ENCODE results near the gene RPL10. TPM values are rescaled to one million over a fixed set of nuclear protein-coding genes. Genes with fewer than 3 reads are reported as not detected.

Gene RPL10
- total RNA-seq = 1,000 to 10,000 TPM; 2,150 to 7,554 (median 4,519) TPM

DNA sequence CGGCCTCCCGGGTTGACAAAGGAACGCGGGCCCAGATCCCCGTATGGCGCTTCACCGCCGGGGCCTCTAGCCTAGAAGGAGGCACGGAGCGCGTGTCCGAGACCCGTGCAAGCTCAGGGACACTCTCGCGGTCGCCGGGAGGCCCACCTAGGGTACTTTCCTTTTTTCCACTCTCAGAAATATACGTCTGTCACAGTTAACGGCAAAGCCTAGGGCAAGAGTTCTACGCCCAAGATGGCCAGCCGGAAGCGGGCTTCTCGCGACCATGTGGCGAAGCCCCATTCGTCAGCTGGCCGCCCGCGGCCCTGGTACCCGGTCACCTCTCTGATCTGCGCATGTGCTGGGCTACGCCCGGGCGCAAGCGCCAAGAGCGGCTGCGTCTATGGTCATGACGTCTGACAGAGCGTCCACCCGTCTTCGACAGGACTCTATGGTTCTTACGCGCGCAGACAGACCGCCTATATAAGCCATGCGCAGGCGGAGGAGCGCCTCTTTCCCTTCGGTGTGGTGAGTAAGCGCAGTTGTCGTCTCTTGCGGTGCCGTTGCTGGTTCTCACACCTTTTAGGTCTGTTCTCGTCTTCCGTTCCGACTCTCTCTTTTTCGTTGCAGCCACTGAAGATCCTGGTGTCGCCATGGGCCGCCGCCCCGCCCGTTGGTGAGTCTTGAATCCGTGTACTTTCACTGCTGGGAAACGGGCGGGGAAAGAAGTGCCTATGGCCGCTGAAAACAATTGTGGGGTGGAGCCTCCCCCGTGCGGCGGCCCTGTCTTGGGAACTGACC, at the start of gene RPL10:
Gene RPL10, plus strand, starts transcription at position 490 of the 780 bp plus-strand sequence. Its CDS starts 143 bp downstream, at position 633.
- intact Hi-C loops (cut with DNase I) = loop anchor here (5.0 kb wide), 1 partner anchor 61 kb away; no protein-coding TSS in a partner anchor
- H3K27me3 ChIP-seq = no peaks in the 10 kb centered on the region
- 39% methylated on average over 55 of the region's 69 CpGs for WGBS

DNA sequence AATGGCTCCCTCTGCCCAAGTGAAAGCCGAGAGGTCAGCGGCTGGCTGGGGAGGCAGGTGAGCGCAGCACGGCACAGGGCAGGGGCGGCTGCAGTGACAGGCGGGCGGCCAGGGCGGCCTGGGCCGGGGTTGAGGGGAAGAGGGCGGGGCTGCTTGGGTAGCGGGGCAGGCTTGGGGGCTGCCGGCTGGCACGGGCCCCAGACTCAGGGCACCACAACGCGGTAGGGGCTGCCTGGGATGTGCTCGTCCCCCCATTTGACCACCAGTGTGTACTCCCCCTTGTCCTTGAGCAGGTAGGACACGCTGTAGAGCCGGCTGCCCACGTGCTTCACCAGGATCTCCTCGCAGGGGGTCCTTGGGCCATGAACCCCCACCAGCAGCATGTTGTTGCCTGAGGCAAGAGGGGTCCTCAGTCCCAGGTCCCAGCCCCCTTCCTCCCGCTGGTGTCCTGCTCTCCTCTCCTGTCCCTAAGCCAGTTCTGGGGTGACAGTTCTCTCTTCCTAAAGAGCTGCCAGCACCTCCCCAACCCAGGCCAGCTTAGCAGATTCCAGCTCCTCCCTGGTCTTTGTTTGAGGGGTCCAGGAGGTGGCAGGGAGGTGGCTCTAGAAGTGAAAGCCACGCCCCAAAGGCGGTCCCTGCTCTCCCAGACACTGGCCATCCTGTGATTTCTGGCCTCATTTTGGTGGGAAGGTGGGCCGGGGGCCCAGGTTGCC, 49.4 kb upstream of the RPL10 start:
- 89% methylated on average over 10 of the region's 24 CpGs for WGBS

More for the DNA sequence above, at the start of gene RPL10:
- Histone ChIP-seq H3K4me3 (peak within 1 kb of the TSS; percentile 63 to 76 (median 66)), H3K9me3 (no peaks in the 10 kb centered on the region), H3K27ac (replicated peaks in 1 of 4) (peak within 1 kb of the TSS; percentile 90 to 98 (median 95)), H3K4me1 (peaks cover 7 to 32% (median 22%) of the 10 kb centered on the region in 4 donors), H3K36me3 (peaks cover 9 to 29% (median 24%) of the 10 kb centered on the region in 4 donors)
- peak; percentile 94 for TF ChIP-seq POLR2A (IDR thresholded peaks at IDR 0.05; ENCODE audit: low read depth)
- TF ChIP-seq, protein P1, sequence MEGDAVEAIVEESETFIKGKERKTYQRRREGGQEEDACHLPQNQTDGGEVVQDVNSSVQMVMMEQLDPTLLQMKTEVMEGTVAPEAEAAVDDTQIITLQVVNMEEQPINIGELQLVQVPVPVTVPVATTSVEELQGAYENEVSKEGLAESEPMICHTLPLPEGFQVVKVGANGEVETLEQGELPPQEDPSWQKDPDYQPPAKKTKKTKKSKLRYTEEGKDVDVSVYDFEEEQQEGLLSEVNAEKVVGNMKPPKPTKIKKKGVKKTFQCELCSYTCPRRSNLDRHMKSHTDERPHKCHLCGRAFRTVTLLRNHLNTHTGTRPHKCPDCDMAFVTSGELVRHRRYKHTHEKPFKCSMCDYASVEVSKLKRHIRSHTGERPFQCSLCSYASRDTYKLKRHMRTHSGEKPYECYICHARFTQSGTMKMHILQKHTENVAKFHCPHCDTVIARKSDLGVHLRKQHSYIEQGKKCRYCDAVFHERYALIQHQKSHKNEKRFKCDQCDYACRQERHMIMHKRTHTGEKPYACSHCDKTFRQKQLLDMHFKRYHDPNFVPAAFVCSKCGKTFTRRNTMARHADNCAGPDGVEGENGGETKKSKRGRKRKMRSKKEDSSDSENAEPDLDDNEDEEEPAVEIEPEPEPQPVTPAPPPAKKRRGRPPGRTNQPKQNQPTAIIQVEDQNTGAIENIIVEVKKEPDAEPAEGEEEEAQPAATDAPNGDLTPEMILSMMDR (IDR thresholded peaks at IDR 0.05) = no peak
- TF ChIP-seq POLR2AphosphoS5 (IDR thresholded peaks at IDR 0.05) = peak; percentile 95 to 99
- DNase-seq (ENCODE audit: extremely low spot score) = peak; percentile 98

DNA sequence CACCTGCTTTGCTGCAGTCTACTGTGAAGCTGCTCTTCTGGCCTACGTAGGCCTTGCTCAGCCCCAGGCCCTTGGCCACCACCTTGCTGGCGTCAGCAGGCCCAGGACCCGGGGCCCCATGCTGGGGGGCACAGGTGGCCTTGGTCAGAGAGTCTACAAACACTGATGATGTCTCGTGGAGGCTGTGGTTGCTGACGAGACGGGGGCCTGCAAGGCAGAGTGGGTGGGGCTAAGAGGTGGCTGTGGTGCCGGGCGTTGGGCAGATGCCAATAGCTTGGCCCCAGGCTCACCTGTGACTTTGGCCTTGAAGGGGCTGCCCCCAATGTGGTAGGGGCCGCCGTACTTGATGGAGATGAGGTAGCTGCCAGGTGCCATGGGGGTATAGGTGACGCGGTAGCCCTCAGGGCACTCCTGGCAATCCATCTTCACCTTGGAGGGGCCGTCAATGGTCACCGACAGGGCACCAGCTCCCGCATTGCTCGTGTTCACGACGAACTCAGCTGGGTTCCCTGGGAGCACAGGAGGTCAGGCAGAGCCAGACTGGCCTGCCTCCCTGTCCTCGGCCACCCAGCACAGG, 48.7 kb upstream of the RPL10 start:
- no peaks in the 10 kb centered on the region for H3K9me3 ChIP-seq
- DNase-seq (ENCODE audit: extremely low spot score) = no peak
- H3K4me1 ChIP-seq = peaks cover 0 to 25% (median 4%) of the 10 kb centered on the region in 4 donors
- no peaks in the 10 kb centered on the region for H3K27me3 ChIP-seq
- 65% methylated on average over 8 of the region's 19 CpGs for WGBS
- no peak overlapping the region for H3K4me3 ChIP-seq
- peaks cover 46 to 64% (median 61%) of the 10 kb centered on the region in 4 donors for H3K36me3 ChIP-seq
- H3K27ac ChIP-seq (replicated peaks in 1 of 4) = peak overlapping the region; percentile 48 to 97 (median 96)
- TF ChIP-seq, protein P1 (IDR thresholded peaks at IDR 0.05) = no peak
- TF ChIP-seq POLR2AphosphoS5 (IDR thresholded peaks at IDR 0.05) (peak; percentile 33 to 75), POLR2A (IDR thresholded peaks at IDR 0.05; ENCODE audit: low read depth) (no peak)
- intact Hi-C loops (cut with DNase I) = no loop called here

More for the DNA sequence above, 49.4 kb upstream of the RPL10 start:
- no peaks in the 10 kb centered on the region for H3K27me3 ChIP-seq
- no peak overlapping the region for H3K4me3 ChIP-seq
- intact Hi-C loops (cut with DNase I) = no loop called here
- peaks cover 0 to 23% (median 4%) of the 10 kb centered on the region in 4 donors for H3K4me1 ChIP-seq
- no peak for DNase-seq (ENCODE audit: extremely low spot score)
- H3K36me3 ChIP-seq = peaks cover 44 to 57% (median 55%) of the 10 kb centered on the region in 4 donors
- no peaks in the 10 kb centered on the region for H3K9me3 ChIP-seq
- H3K27ac ChIP-seq (replicated peaks in 1 of 4) = peak overlapping the region; percentile 48 to 97 (median 96)
- TF ChIP-seq POLR2AphosphoS5 (IDR thresholded peaks at IDR 0.05) = peak; percentile 26 to 57
- TF ChIP-seq, protein P1 (IDR thresholded peaks at IDR 0.05) = no peak

DNA sequence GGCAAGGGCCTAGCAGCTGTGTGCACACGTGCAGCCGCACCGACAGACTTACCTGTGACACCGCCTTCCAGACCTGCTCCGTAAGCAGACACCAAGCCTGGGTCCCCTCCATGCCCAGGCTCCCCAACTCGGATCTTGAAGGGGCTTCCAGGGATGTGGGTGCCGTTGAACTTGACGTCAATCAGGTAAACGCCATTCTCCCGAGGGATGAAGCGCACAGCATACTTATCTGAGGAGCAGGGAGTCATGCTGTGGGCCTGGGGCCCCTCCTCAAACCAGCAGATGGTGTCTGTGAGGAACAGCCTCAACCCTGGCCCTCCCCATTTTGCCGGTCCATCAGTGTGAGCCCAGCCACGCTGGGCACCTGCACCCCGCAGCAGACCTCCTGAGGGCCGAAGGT, 48.2 kb upstream of the RPL10 start:
- WGBS = 90% methylated on average over 15 of the region's 15 CpGs
- peaks cover 0 to 25% (median 4%) of the 10 kb centered on the region in 4 donors for H3K4me1 ChIP-seq
- H3K4me3 ChIP-seq = no peak overlapping the region
- no peak for DNase-seq (ENCODE audit: extremely low spot score)
- H3K36me3 ChIP-seq = peaks cover 49 to 69% (median 67%) of the 10 kb centered on the region in 4 donors
- H3K27me3 ChIP-seq = no peaks in the 10 kb centered on the region
- H3K27ac ChIP-seq (replicated peaks in 1 of 4) = peak overlapping the region; percentile 71 to 97 (median 96)
- intact Hi-C loops (cut with DNase I) = no loop called here
- TF ChIP-seq EP300 (IDR thresholded peaks at IDR 0.05) (no peak), POLR2AphosphoS5 (IDR thresholded peaks at IDR 0.05) (peak in 1 of 2 donors; percentile 32), POLR2A (IDR thresholded peaks at IDR 0.05; ENCODE audit: low read depth) (no peak)
- TF ChIP-seq, protein P1 (IDR thresholded peaks at IDR 0.05) = no peak
- H3K9me3 ChIP-seq = no peaks in the 10 kb centered on the region
